Parathyroid adenoma (tissue), 2 donors: Measurements from ENCODE around the gene PTPRA.

Source experiments
- H2AFZ ChIP-seq: fragments of 300-600 bp; sonication (generic); one replicate; pipeline ENCODE4 v1.7.0; 2017; ENCODE audit warnings: antibody characterized with exemption, mild to moderate bottlenecking
- H3K27ac ChIP-seq: fragments of 300-600 bp; sonication (generic); one replicate; pipeline ENCODE4 v1.7.0; 2017
- H3K27me3 ChIP-seq: fragments of 300-600 bp; sonication (generic); one replicate; pipeline ENCODE4 v1.7.0; 2017; ENCODE audit warnings: low read length; ENCODE audit not compliant: control insufficient read depth, insufficient read depth
- H3K36me3 ChIP-seq: fragments of 300-600 bp; sonication (generic); one replicate; pipeline ENCODE4 v1.7.0; 2017; ENCODE audit warnings: low read length; ENCODE audit not compliant: control insufficient read depth, insufficient read depth
- H3K4me1 ChIP-seq: fragments of 300-600 bp; sonication (generic); one replicate; pipeline ENCODE4 v1.7.0; 2017; ENCODE audit warnings: control low read depth
- H3K4me2 ChIP-seq: fragments of 300-600 bp; sonication (generic); one replicate; pipeline ENCODE4 v1.7.0; 2017; ENCODE audit warnings: low read length
- H3K4me3 ChIP-seq: fragments of 300-600 bp; sonication (generic); one replicate; pipeline ENCODE4 v1.7.0; 2017; ENCODE audit warnings: low read depth, low read length
- H3K79me2 ChIP-seq: fragments of 300-600 bp; sonication (generic); one replicate; pipeline ENCODE4 v1.7.0; 2017; ENCODE audit warnings: control low read depth
- H3K9ac ChIP-seq: fragments of 300-600 bp; sonication (generic); one replicate; pipeline ENCODE4 v1.7.0; 2017; ENCODE audit warnings: mild to moderate bottlenecking
- H3K9me3 ChIP-seq: fragments of 300-600 bp; sonication (generic); one replicate; pipeline ENCODE4 v1.7.0; 2017; ENCODE audit warnings: low read length; ENCODE audit not compliant: control insufficient read depth
- CTCF ChIP-seq: fragments of 300-600 bp; sonication (generic); IDR thresholded peaks from one replicate; pipeline ENCODE4 v1.7.0; 2017; ENCODE audit warnings: antibody characterized with exemption, mild to moderate bottlenecking
- donor health status: primary hyperparathyroidism.

PTPRA gene

GRCh38 chr20:2995796-2996195 is 122.5 kb downstream of the PTPRA start:
- Histone ChIP-seq H3K4me2 (no peak overlapping the region), H3K4me1 (no peaks in the 10 kb centered on the region), H3K9ac (no peak overlapping the region), H3K4me3 (no peak overlapping the region), H3K27me3 (no peaks in the 10 kb centered on the region), H2AFZ (no peak overlapping the region), H3K79me2 (no peaks in the 10 kb centered on the region), H3K9me3 (no peaks in the 10 kb centered on the region), H3K27ac (no peak overlapping the region), H3K36me3 (no peaks in the 10 kb centered on the region)
- TF ChIP-seq CTCF = no peak

- Histone ChIP-seq H3K9me3 (no peaks in the 10 kb centered on the region), H3K27ac (no peak overlapping the region), H3K4me1 (no peaks in the 10 kb centered on the region), H3K27me3 (no peaks in the 10 kb centered on the region), H3K4me3 (no peak overlapping the region), H3K9ac (no peak overlapping the region), H3K79me2 (no peaks in the 10 kb centered on the region), H3K36me3 (no peaks in the 10 kb centered on the region), H2AFZ (no peak overlapping the region), H3K4me2 (no peak overlapping the region)
- no peak for TF ChIP-seq CTCF
Observed at GRCh38 chr20:2998728-2999127, 125.4 kb downstream of the PTPRA start.

GRCh38 chr20:3000852-3001523 is 127.7 kb downstream of the PTPRA start:
- H3K9me3 ChIP-seq = no peaks in the 10 kb centered on the region
- peak; percentile 59 for TF ChIP-seq CTCF
- H3K9ac ChIP-seq = no peak overlapping the region
- no peak overlapping the region for H2AFZ ChIP-seq
- no peaks in the 10 kb centered on the region for H3K27me3 ChIP-seq
- no peak overlapping the region for H3K4me2 ChIP-seq
- no peaks in the 10 kb centered on the region for H3K4me1 ChIP-seq
- H3K4me3 ChIP-seq = no peak overlapping the region
- no peaks in the 10 kb centered on the region for H3K79me2 ChIP-seq
- no peak overlapping the region for H3K27ac ChIP-seq
- H3K36me3 ChIP-seq = no peaks in the 10 kb centered on the region

GRCh38 chr20:3003416-3003815 is 130.1 kb downstream of the PTPRA start:
- Histone ChIP-seq H3K9me3 (no peaks in the 10 kb centered on the region), H3K4me1 (no peaks in the 10 kb centered on the region), H3K36me3 (no peaks in the 10 kb centered on the region), H3K79me2 (no peaks in the 10 kb centered on the region), H3K4me3 (no peak overlapping the region), H3K27me3 (no peaks in the 10 kb centered on the region), H2AFZ (no peak overlapping the region), H3K27ac (no peak overlapping the region), H3K4me2 (no peak overlapping the region), H3K9ac (no peak overlapping the region)
- no peak for TF ChIP-seq CTCF
